Measurements from ENCODE around the gene NAGA. TPM values are rescaled to one million over a fixed set of nuclear protein-coding genes. Genes with fewer than 3 reads are reported as not detected.
"Not testable (repeated sequence)": the region's sequence is repeated elsewhere in the genome, so short reads cannot be mapped to it uniquely, and the experiment has no call there.

The NAGA gene
- total RNA-seq, 4 donors from 2014 or later = 13.1 to 26.2 (median 17.3) TPM

GRCh38 chr22:42108848-42109247 is 38.2 kb upstream of the NAGA start:
- peak in 1 of 2 donors; percentile 34 for DNase-seq (ENCODE audit: low spot score in 2 of 2)
- no peak overlapping the region for H3K4me3 ChIP-seq (ENCODE audit: low read depth, poor library complexity, severe bottlenecking)
- WGBS, 2 donors = 80 to 88% methylated on average over 18 of the region's 18 CpGs
- intact Hi-C loops (cut with DNase I; ENCODE audit: low total_unique reads) = no loop called here
- no peak for TF ChIP-seq POLR2A (IDR thresholded peaks at IDR 0.05)
- no peak for TF ChIP-seq CTCF (IDR thresholded peaks at IDR 0.05)

DNA sequence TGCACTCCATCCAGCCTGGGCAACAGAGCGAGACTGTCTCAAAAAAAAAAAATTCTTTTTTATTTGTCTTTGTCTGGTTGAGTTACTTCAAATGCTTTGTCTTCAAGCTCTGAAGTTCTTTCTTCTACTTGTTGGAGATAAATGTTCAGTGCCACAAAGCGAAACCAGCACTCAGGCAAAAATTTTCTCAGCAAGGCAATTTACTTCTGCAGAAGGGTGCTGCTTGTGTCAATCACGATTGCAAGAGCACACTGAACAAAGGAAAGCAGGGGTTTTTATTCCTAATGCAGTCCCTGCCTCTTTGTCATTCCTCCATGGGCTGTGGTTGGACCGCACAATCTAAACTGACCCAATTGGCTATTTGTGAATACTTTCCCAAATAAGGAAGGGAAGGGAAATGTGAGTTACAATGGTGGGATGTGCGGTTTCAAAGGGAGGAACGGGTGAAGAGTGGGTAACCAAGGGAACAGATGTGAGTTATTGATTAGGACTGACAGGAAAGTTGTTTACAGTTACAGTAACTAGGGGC is 33.8 kb upstream of the NAGA start:
- intact Hi-C loops (cut with DNase I; ENCODE audit: low total_unique reads); H3K4me3 ChIP-seq (ENCODE audit: low read depth, poor library complexity, severe bottlenecking); DNase-seq (ENCODE audit: low spot score in 2 of 2): not testable (repeated sequence)
- WGBS, 2 donors = 95 to 96% methylated on average over 6 of the region's 6 CpGs

DNA sequence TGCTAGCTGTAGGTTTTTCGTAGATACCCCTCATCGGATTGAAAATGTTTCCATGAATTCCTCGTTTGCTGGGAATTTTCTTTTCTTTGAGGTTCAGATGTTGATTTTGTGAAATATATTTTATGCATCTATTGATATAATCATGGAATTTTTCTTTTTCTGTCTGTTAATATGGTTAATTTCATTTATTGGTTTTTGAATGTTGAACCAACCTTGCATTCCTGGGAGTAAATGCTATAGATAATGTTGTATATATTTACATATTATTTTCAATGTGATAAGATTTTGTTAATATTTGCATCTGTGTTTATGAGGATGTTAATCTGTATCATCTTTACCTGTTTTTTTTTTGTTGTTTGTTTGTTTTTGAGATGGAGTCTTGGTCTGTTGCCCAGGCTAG is 30.6 kb upstream of the NAGA start:
- intact Hi-C loops (cut with DNase I; ENCODE audit: low total_unique reads) = no loop called here
- TF ChIP-seq POLR2A (IDR thresholded peaks at IDR 0.05) (no peak), CTCF (IDR thresholded peaks at IDR 0.05) (no peak)
- WGBS, 2 donors = 97 to 99% methylated on average over 3 of the region's 3 CpGs
- H3K4me3 ChIP-seq (ENCODE audit: low read depth, poor library complexity, severe bottlenecking) = no peak overlapping the region
- DNase-seq (ENCODE audit: low spot score in 2 of 2) = no peak

GRCh38 chr22:42091455-42091782 is 20.8 kb upstream of the NAGA start:
- WGBS, 2 donors = 26 to 28% methylated on average over 7 of the region's 7 CpGs
- DNase-seq (ENCODE audit: low spot score in 2 of 2) = no peak
- intact Hi-C loops (cut with DNase I; ENCODE audit: low total_unique reads) = loop anchor here (2.0 kb wide), 1 partner anchor 347 kb away; no protein-coding TSS in a partner anchor
- no peak for TF ChIP-seq POLR2A (IDR thresholded peaks at IDR 0.05)
- TF ChIP-seq CTCF (IDR thresholded peaks at IDR 0.05) = no peak
- H3K4me3 ChIP-seq (ENCODE audit: low read depth, poor library complexity, severe bottlenecking) = peak overlapping the region; percentile 45

- peak within 1 kb of the TSS; percentile 88 for H3K4me3 ChIP-seq (ENCODE audit: low read depth, poor library complexity, severe bottlenecking)
- WGBS, 2 donors = 0% methylated on average over 58 to 66 of the region's 71 CpGs
- TF ChIP-seq CTCF (IDR thresholded peaks at IDR 0.05) = peak in 2 of 3 donors; percentile 71 to 94
- TF ChIP-seq POLR2A (IDR thresholded peaks at IDR 0.05) = peak in 1 of 2 donors; percentile 31
- intact Hi-C loops (cut with DNase I; ENCODE audit: low total_unique reads) = loop anchor here (2.0 kb wide), 1 partner anchor 348 kb away; no protein-coding TSS in a partner anchor
- DNase-seq (ENCODE audit: low spot score in 2 of 2) = peak; percentile 99 to 100
Measured at GRCh38 chr22:42090596-42091454, 20.2 kb upstream of the NAGA start, which contains the start of gene NDUFA6. Gene NDUFA6 (minus strand): TSS chr22:42090772. CDS start chr22:42090744, 28 bp downstream.

DNA sequence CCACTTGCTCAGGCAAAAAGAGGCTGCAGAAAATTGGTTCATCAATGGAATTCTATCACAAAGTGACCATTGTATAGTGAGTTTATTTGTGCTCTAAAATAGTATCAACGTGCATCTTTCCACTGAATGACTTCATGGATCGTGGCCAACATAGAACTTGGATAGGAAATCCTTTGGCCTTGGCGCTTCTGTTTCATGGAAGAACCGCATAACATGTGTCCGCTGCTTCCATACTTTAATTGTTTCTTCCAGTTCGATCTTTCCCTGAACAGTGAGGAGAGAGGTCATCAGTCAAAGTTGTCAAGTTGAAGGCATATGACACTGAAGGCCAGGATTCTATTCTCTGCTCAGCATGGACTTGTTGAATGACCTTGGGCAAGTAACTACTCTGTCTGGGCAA is 15.4 kb upstream of the NAGA start:
- 62 to 63% methylated on average over 6 of the region's 6 CpGs for WGBS, 2 donors
- no peak overlapping the region for H3K4me3 ChIP-seq (ENCODE audit: low read depth, poor library complexity, severe bottlenecking)
- intact Hi-C loops (cut with DNase I; ENCODE audit: low total_unique reads) = no loop called here
- DNase-seq (ENCODE audit: low spot score in 2 of 2) = peak in 1 of 2 donors; percentile 10
- no peak for TF ChIP-seq POLR2A (IDR thresholded peaks at IDR 0.05)
- no peak for TF ChIP-seq CTCF (IDR thresholded peaks at IDR 0.05)
